ENCODE measurements around the gene MAX.

MAX gene

GRCh38 chr14:65072937-65073336 is 29.4 kb downstream of the MAX start:
- DNase-seq (ENCODE audit: low read depth): no peak

GRCh38 chr14:65072256-65072655 is 30.1 kb downstream of the MAX start:
- no peak for DNase-seq (ENCODE audit: low read depth)

- DNase-seq (ENCODE audit: low read depth): no peak
Observed at GRCh38 chr14:65071544-65071943, 30.8 kb downstream of the MAX start.

- DNase-seq (ENCODE audit: low read depth): no peak
Observed at GRCh38 chr14:65070471-65070976, 31.8 kb downstream of the MAX start.

- DNase-seq (ENCODE audit: low read depth): no peak
Observed at GRCh38 chr14:65069874-65070413, 32.4 kb downstream of the MAX start.

DNA sequence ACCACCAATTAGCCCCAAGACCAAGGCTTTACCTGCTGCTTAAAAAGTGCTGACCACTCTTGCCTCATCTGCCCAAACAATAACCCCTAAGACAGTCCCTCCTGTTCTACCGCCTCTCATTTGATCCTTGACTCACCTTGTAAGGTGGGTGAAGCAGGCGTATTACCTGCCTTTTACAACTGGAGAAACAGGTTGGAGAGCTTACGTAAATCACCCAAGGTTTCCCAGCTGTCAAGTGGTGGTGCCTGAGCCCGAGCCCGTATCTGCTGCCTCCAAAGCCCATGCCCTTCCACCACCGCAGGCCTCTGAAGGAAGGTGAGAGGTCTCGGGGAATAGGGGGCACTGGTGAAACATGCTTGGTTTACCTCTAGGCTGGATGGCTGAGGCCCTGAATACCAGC is 36.6 kb downstream of the MAX start:
- DNase-seq (ENCODE audit: low read depth): no peak

DNA sequence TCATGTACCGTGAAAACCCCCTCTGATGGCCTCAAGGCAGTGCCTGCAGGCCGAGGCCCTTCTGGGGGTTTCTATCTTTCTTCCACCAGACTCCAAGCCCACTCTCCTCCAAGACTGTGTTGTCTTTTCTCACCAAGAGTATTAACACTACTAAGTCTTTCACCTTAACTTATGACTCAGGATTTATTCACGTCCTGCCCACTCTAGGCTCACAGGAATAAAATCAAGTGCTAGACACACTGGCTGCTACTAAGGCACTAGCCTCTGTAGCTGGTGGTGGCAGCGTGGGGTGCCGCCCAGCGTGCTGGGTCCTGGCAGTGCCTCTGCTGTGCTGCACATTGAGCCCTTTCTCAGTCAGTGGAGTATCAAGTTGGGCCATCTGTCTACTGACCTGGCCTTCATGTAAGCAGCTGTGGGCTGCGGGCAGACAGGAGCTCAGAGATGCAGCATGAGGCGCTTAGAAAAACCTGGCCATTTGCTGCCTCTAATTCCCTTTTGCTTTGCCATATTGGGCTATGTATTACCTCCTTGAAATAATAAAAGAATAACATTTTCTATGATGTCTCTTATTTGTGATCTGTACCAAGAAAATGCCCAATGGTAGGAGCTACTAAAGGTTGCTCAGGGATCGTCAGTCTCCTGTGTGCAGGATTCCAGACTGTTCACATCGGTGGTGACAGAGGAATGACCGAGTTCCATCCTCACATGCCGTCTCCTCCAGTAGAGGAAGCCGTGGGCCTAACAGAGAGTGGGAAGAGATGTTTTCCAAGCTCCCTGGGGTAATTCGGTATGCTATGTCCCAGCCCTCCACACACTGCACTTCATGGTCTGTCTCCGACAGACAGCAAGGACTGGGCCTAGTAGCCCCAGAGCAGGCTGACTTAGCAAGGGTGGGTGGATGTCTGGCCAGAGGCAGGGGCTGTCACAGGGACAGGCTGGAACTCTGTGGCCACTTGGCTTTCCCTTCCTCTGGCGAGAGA is 39.9 kb downstream of the MAX start:
- DNase-seq (ENCODE audit: low read depth): no peak

- no peak for DNase-seq (ENCODE audit: low read depth)
Observed at GRCh38 chr14:65057695-65058094, 44.6 kb downstream of the MAX start.

- no peak for DNase-seq (ENCODE audit: low read depth)
Observed at GRCh38 chr14:65054471-65055085, 47.7 kb downstream of the MAX start.

DNA sequence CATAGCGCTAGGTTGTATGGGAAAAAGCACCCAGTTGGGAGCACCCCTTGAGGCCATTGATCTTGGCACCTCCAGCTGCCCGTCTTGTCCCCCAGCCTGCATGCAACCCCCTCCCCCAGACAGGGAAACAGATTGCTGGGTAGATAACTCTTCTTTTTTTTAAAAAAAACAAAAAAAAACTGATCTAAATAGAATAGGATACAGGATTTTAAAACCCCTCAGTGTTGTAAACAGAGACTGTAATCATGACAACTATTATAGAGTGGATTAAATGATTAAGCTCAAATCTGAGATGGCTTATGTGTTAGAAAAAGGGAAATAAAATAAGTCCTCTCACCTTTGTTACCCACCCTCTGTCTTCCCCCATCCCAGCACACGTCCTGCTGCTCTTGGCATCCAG is 48.9 kb downstream of the MAX start:
- DNase-seq (ENCODE audit: low read depth): no peak

DNA sequence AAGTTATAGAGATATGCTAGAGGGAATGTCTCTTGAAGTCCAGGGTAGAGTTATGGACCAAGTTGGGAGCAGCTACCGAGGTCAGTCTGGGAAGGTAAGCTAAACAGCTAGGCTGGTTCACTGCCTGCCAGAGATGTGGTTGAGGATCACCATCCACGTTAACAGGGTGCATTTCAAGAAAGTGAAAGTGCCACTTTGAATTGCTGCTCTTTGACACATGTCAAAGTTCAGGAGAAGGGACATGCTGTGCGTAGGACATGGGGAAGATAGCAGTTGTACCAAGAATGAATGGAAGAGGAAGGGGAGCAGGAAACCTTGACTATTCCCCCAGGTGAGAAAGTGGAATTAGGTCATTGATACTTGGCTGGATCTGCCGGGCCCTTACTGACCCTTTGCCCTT is 49.5 kb downstream of the MAX start:
- no peak for DNase-seq (ENCODE audit: low read depth)

DNA sequence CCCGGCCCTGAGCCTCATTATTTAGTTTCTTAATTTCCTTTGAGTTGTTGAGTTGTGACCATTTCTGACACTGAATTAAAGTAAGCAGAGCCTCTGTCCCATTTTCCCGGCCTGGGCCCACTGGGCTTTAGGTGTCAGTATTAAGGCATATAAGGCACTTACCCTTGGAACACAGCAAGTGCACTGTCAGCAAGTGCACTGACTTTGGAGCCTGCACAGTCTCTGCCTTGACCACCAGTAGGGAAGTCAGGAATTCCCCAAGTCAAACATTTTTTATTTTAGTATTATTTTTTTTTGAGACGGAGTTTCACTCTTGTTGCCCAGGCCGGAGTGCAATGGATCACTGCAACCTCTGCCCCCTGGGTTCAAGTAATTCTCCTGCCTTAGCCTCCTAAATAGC is 56.6 kb downstream of the MAX start:
- DNase-seq (ENCODE audit: low read depth): no peak

DNA sequence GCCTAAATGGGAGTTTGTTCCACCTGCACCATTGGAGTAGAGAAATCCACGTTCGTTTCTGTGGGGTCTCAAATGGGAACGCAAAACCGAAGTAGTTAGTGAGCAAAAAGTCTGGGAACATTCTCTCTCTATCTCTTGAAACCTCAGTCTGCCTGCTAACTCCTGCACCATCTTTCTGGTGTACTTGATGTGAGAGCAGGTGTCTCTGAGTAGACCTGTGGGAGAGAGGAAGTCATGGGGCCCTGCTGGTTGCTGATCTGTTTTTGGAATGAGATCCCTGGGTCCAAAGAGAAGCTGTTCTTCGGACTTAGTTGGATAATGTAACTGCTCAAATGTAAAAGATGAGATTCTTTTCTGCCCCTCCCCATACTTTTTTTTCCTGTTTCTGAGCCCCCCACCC is 57.3 kb downstream of the MAX start:
- no peak for DNase-seq (ENCODE audit: low read depth)

- DNase-seq (ENCODE audit: low read depth): no peak
Observed at GRCh38 chr14:65044596-65044959, 57.7 kb downstream of the MAX start.

- DNase-seq (ENCODE audit: low read depth): no peak
Observed at GRCh38 chr14:65043893-65044595, 58.3 kb downstream of the MAX start.

GRCh38 chr14:65042731-65043372 is 59.5 kb downstream of the MAX start:
- DNase-seq (ENCODE audit: low read depth): no peak

- DNase-seq (ENCODE audit: low read depth): no peak
Observed at GRCh38 chr14:65042296-65042695, 60.0 kb downstream of the MAX start.

DNA sequence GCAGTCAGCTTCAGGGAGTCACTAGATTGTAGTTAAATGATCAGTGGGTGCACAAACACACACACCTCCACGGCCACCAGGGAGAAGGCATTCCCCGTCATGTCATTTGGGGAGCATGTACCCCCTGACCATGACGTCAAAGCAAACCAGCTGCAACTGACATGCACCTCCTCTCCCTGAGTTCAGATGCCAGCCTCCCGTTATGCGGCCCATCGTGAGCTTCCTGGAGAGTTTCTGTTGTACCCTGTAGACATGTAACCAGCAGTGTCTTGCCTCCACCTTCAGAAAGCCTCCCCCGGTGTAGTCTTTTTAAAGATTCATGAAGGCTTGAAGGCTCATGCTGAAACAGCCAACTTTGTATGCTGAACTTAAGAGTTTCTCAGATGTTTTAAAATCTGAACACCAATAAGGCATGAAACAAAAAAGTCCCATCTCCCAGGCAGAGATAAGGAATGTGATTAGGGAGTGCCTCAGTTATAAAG is 60.8 kb downstream of the MAX start:
- no peak for DNase-seq (ENCODE audit: low read depth)

- DNase-seq (ENCODE audit: low read depth): no peak
Observed at GRCh38 chr14:65040666-65041433, 61.5 kb downstream of the MAX start.

DNA sequence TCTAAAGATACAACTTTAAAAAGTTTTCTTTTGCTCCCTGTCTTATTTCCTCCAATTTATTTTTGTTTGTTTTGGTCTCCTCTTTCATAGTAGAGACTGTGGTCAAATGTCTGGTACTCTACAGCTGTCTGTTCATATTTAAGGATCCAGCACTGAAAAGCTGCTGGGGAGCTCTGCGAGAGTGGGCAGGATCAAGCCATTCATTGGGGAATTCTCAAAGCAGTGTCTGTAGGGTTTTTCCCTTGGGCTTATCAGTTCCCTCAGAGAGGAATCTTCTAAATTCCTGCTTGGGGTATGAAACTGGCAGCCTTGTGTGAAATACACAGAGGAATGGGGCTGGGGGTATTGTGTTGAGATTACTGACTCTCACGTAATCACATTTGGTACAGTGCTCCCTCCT is 63.4 kb downstream of the MAX start:
- DNase-seq (ENCODE audit: low read depth): no peak

GRCh38 chr14:65035049-65035448 is 67.3 kb downstream of the MAX start:
- no peak for DNase-seq (ENCODE audit: low read depth)

Data from activated T-cell treated with anti-CD3 and anti-CD28 coated beads for 1 hour (primary cell).